GM04504 (cell line): Measurements from ENCODE around the gene PKHD1.
"Not testable (repeated sequence)": the region's sequence is repeated elsewhere in the genome, so short reads cannot be mapped to it uniquely, and the experiment has no call there.

Source experiments
- DNase-seq: peaks from one replicate; pipeline ENCODE4 v3.0.0-alpha.2; 2012; ENCODE audit warnings: low read depth

The PKHD1 gene

GRCh38 chr6:51989789-51990188, 97.6 kb downstream of the PKHD1 start:
- no peak for DNase-seq

DNA sequence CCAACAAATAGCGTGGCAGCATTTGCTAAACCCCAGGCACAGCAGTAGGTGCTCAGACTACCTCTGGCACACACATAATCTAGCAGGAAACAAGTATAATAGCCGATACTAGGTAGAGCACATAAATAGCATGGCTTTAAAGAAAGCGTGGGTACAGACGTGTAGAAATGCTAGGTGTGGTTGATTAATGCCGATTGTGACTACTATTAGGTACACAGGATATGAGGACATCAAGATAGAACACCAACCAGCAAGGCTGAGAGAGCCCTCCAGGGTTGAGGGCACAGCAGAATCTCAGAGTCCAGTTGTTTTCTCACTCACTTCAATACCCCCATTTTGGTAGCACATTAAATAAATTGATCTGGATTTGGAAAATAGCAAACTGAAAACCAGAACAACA, 100.5 kb downstream of the PKHD1 start:
- no peak for DNase-seq

DNA sequence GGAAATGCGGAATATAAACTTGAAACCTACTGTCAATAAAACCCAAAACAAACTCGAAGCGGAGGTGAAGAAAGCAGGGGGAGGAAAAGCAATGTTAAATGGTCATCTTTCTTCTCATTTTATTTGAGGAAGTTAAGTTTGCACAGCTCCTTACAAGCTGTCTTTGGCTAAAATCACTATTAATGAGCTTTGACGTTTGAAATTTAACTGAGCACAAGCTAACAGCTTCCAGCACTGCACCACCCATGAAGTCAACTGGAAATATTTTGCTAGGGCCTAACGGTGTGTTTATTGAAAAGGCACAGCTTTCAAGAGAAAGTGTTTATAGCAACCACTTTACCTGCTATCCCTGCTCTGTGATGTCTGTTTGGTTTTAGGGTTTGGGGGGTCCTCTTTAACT, 103.8 kb downstream of the PKHD1 start:
- DNase-seq: no peak

DNA sequence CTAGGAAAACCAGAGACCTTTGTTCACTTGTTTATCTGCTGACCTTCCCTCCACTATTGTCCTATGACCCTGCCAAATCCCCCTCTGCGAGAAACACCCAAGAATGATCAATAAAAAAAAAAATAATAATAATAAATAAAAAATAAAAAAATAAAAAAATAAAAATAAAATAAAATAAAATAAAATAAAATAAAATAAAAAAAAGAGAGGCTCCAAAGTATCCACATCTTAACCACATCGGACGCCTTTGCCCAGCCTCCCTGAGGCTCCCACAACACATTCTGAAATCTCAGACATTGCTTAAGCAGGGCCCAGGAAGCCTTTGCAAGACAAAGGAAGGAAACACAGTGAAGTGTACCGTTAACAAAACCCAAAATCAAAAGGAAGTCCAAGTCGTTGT, 104.7 kb downstream of the PKHD1 start:
- DNase-seq: not testable (repeated sequence)

GRCh38 chr6:51976374-51976773, 111.0 kb downstream of the PKHD1 start:
- no peak for DNase-seq

GRCh38 chr6:51972659-51973058, 114.8 kb downstream of the PKHD1 start:
- DNase-seq: no peak

- no peak for DNase-seq
Observed at GRCh38 chr6:51968265-51968664, 119.1 kb downstream of the PKHD1 start.

DNA sequence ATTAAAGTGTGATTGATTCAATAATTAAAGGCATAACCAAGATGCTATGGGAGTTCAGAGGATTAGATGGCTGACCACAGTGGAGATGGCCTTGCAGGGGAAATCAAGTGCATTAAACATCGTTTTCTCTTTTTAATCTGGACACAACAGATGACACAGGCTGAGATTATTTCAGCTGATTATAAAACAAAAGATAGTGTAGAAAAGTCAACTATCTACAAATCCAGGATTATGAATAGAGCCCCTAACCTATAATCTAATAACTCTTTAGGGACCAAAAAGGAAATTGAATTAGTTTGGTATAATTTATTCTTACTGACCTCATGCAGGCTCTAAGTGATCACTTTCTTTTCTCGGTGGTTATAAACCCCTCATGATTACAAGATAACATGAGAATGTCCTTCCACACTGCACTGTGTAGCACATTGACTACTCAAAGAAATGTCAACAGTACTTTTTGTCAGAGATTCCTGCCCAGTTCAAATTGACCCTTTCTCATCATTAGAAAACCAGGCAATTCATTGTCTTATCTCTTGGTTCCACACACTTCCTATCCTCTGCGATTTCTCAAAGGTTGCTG, 122.1 kb downstream of the PKHD1 start:
- no peak for DNase-seq

DNA sequence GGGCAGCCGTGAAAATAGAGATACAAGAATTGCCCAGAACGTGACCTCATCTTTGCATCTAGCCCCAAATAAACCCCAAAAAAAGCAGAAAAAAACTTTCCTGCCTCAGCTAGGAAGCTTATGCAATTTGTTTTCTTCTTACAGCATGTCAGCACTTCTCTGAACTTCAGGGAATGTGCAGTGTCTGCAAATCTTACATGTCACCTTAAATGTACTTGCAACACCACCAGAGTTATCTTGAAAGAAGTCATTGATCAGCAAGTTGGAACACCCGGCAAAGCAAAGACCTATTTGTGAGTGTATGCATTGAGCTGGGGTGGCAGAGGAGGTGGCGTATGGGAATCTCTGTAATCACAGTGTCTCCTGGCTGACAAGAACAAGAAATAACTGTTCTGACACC, 123.4 kb downstream of the PKHD1 start:
- DNase-seq: no peak

DNA sequence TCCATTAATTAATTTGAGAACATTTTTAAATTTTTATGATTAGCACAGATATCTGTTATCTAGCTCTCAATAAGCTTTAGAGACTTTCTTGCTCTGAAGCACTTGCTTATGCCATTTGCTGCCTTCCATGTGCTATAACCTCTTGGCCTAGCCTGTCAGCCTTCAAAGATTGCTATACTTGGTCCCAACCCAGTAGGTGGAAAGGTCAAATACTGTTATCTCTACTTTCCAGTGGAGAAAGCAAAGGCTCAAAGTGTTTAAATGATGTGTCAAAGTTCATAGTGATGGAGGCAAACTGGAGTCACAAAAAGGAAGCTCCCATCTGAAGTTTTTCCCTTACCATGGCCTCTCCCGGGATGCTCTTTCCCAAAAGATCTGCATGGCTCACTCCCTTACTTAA, 125.1 kb downstream of the PKHD1 start:
- no peak for DNase-seq

DNA sequence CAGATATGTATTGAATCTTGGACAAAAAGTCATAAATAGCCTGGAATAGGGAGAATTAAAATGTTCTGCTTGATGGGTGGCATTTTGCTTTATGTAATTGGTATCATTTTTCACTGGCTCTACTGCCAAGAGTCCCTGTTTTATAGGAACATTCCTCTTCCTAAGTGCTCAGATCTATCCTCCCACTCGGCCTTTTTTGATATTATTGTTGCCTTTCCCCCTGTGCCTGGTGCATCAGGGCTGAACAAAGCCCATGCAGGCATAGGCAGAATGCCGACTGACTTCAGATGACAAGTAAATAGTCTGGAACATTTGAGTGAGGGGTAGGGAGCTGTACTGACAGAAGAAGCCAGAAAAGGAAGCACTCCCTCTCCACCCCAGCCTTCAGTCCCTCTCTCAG, 127.0 kb downstream of the PKHD1 start:
- no peak for DNase-seq

GRCh38 chr6:51959744-51960383, 127.5 kb downstream of the PKHD1 start:
- peak; percentile 40 for DNase-seq

DNA sequence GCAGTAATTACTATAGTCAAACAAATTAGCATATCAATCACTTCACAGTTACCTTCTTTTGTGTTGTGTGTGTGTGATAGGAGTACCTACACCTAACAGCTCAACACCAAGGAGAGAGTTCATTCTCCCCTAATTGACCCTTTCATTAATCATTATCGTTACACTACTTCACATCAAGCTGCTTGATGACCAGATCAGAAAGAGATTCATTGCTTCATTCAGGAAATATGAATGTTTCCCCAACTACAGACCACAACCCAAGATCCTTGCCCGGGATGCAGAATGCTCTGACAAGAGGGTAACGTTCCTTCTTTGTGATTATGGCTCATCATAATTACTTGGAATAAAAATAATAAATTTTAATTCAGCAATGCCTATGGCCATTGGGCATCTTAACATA, 132.7 kb downstream of the PKHD1 start:
- DNase-seq: no peak

DNA sequence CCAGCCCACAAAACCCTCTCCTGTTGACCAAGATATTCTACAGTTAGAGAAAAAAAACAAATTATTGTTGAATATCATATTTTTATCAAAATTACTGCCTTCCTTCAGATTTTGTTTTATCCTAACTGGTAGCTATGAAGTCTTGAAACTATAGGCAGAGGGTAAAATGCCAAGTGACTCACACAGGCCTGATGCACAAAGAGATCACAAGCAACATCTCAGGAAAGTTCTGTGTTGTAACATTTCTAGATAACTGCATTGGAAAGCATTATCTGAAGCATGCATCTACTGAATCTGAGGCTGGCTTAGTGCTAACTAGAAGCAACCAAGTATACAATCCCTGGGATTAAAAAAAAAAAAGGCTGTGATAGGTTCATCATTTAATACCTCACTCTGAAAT, 134.2 kb downstream of the PKHD1 start:
- DNase-seq: no peak

GRCh38 chr6:51951924-51952323, 135.5 kb downstream of the PKHD1 start:
- no peak for DNase-seq

DNA sequence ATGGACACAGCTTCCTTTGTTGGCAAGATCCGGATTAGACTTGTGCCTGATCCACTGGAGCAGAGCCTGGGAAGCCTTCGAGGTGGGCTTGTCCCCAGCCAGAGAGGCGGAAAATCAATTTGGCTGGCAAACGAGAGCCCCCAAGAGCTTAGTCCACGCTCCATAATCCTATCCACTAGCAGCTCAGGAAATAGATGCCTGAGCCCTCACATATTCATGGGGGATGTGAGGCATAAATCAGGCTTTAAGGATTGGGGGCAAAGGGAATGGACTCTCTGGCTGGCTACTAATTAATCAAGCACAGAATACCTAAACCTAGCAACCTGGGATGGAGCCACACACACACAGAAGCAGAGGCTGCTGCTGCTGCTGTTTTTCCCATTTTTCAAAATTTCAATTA, 137.9 kb downstream of the PKHD1 start:
- no peak for DNase-seq

DNA sequence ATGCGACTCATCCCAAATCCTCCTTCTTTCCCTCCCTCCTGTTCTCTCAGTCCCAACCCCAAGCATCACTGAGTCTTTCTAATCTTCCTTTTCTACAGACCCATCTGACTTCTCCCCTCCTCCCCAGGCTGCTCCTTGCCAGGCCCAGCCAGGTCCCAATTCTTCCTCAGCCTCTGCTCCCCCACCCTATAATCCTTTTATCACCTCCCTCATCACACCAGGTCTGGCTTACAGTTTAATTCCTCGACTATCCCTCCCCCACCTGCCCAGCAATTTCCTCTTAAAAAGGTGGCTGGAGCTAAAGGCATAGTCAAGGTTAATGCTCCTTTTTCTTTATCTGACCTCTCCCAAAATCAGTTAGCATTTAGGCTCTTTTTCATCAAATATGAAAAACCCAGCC, 147.7 kb downstream of the PKHD1 start:
- DNase-seq: not testable (repeated sequence)

- DNase-seq: no peak
Observed at GRCh38 chr6:51936531-51937290, 150.7 kb downstream of the PKHD1 start.

GRCh38 chr6:51934098-51934497, 153.3 kb downstream of the PKHD1 start:
- DNase-seq: no peak

GRCh38 chr6:51932956-51933355, 154.5 kb downstream of the PKHD1 start:
- no peak for DNase-seq

- DNase-seq: no peak
Observed at GRCh38 chr6:51930602-51931001, 156.8 kb downstream of the PKHD1 start.

GRCh38 chr6:51929934-51930574, 157.4 kb downstream of the PKHD1 start:
- DNase-seq: no peak

DNA sequence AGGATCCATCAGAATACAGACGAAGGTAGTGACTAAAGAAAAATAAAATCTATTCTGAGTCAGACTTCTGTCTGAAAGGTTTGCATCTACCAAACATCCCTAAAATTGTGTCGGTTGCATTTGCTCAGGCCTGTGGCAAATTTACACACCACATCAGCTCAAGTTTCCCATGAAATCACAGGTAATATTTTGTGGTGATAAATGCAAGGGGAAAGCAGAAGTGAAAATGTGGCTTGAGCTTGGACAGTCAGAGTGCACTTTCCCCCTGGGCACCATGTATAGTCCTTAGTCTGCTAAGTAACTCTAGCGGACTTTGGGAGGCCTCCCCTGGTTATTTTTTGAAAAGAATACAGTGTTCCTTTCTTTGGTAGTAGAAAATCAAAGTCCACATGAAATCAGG, 159.1 kb downstream of the PKHD1 start:
- DNase-seq: no peak
